ENCODE results near the gene ABCC3. TPM values are rescaled to one million over a fixed set of nuclear protein-coding genes. Genes with fewer than 3 reads are reported as not detected.

ABCC3 gene
- total and polyA plus RNA-seq, 8 donors, result 47.2 to 209 (median 99.7) TPM

DNA sequence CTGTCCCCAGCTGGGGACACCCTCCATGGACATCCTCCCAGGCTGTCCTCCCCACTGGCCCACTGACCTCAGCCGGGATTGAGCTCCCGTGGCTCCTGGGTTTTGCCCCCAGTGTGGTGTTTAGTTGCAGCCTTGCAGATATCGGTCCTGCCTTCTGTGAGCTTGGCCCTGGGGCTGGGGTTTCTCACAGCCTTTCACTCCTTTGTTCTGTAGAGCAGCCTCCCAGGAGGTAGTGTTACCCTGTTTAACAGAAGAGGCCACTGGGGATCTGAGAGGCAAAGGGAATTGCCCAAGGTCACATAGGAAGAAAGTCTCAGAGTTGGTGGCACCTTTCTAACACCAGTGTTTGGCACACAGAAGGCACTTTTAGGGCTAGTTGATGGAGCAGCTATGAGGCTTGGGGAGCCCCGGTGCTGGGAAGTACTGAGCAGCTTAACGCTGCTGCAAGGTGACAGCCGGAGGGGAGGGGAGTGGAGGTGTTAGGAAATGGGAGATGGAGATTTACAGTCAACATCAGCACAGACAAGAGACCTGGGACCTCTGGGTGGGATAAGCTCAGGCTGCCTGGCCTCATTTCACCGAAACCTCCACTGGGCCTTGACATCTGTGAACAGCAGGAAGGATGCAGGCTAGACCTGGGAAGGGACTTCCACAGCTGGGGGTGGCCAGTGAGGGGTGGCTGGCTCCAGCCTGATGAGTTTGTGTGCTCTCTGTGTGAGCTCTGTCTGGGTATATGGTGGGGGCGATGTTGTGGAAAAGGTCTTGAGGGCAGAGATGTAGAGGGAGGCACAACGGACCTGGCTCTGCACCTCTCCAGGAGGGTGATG, 48.0 kb upstream of the ABCC3 start:
- Histone ChIP-seq H3K27me3 (no peaks in the 10 kb centered on the region), H3K4me1 (no peaks in the 10 kb centered on the region), H3K27ac (no peak overlapping the region), H3K9me3 (no peaks in the 10 kb centered on the region), H3K36me3 (no peaks in the 10 kb centered on the region), H3K4me3 (no peak overlapping the region)
- WGBS, 2 donors, result 87 to 88% methylated on average over 9 of the region's 9 CpGs
- DNase-seq, result no peak
- intact Hi-C loops (cut with DNase I), result no loop called here
- no peak for ATAC-seq
- FAIRE-seq, result no peak
- TF ChIP-seq CTCF (IDR thresholded peaks at IDR 0.05), result no peak

GRCh38 chr17:50587571-50587970, 47.1 kb upstream of the ABCC3 start:
- WGBS, 2 donors, result 85% methylated on average over 9 of the region's 9 CpGs
- no peak for FAIRE-seq
- Histone ChIP-seq H3K27ac (no peak overlapping the region), H3K4me3 (no peak overlapping the region), H3K9me3 (no peaks in the 10 kb centered on the region), H3K4me1 (no peaks in the 10 kb centered on the region), H3K36me3 (no peaks in the 10 kb centered on the region), H3K27me3 (no peaks in the 10 kb centered on the region)
- no peak for DNase-seq
- ATAC-seq, result no peak
- no peak for TF ChIP-seq CTCF (IDR thresholded peaks at IDR 0.05)
- intact Hi-C loops (cut with DNase I), result no loop called here

GRCh38 chr17:50588391-50589049, 46.2 kb upstream of the ABCC3 start:
- 59 to 60% methylated on average over 18 of the region's 18 CpGs for WGBS, 2 donors
- H3K9me3 ChIP-seq, result no peaks in the 10 kb centered on the region
- DNase-seq (peak in 1 of 6 donors; percentile 26), ATAC-seq (peak in 1 of 4 donors; percentile 8), FAIRE-seq (no peak)
- H3K27me3 ChIP-seq, result no peaks in the 10 kb centered on the region
- TF ChIP-seq CTCF (IDR thresholded peaks at IDR 0.05), result no peak
- no peaks in the 10 kb centered on the region for H3K4me1 ChIP-seq
- intact Hi-C loops (cut with DNase I), result no loop called here
- H3K36me3 ChIP-seq, result no peaks in the 10 kb centered on the region
- no peak overlapping the region for H3K4me3 ChIP-seq
- no peak overlapping the region for H3K27ac ChIP-seq

GRCh38 chr17:50589095-50589705, 45.5 kb upstream of the ABCC3 start:
- no peak for DNase-seq
- WGBS, 2 donors, result 55% methylated on average over 10 of the region's 10 CpGs
- no peak for TF ChIP-seq CTCF (IDR thresholded peaks at IDR 0.05)

More at GRCh38 chr17:50589095-50589705, 45.5 kb upstream of the ABCC3 start:
- Histone ChIP-seq H3K4me3 (no peak overlapping the region), H3K9me3 (no peaks in the 10 kb centered on the region), H3K36me3 (no peaks in the 10 kb centered on the region), H3K27me3 (no peaks in the 10 kb centered on the region), H3K27ac (no peak overlapping the region), H3K4me1 (no peaks in the 10 kb centered on the region)
- intact Hi-C loops (cut with DNase I), result no loop called here
- ATAC-seq (no peak), FAIRE-seq (no peak)
